IgD-negative memory B cell (primary cell): Measurements from ENCODE around the gene TBCA. TPM values are rescaled to one million over a fixed set of nuclear protein-coding genes. Genes with fewer than 3 reads are reported as not detected.
A peak's percentile ranks its signal among the peaks of the same experiment; 100 is the strongest.

Experiments
- H3K27ac Mint-ChIP-seq, 3 donors: one replicate each; pipeline ENCODE4 v1.8.0; 2020 to 2022; ENCODE audit warnings: mild to moderate bottlenecking in 3 of 3, mixed read lengths in 3 of 3, moderate library complexity in 1 of 3
- H3K27me3 Mint-ChIP-seq: one replicate; pipeline ENCODE4 v1.8.0; 2021; ENCODE audit warnings: mixed read lengths
- H3K36me3 Mint-ChIP-seq: one replicate; pipeline ENCODE4 v1.8.0; 2020; ENCODE audit warnings: mild to moderate bottlenecking, mixed read lengths
- H3K4me1 Mint-ChIP-seq, 3 donors: one replicate each; pipeline ENCODE4 v1.8.0; 2020 to 2022; ENCODE audit warnings: mixed read lengths in 3 of 3, mild to moderate bottlenecking in 1 of 3
- H3K4me3 Mint-ChIP-seq, 4 donors: one replicate each; pipeline ENCODE4 v1.8.0; 2020 to 2022; ENCODE audit warnings: mild to moderate bottlenecking in 4 of 4, mixed read lengths in 4 of 4, moderate library complexity in 3 of 4
- H3K9me3 Mint-ChIP-seq, 3 donors: one replicate each; pipeline ENCODE4 v1.8.0; 2020 to 2021; ENCODE audit warnings: mixed read lengths in 3 of 3, mild to moderate bottlenecking in 1 of 3
- polyA plus RNA-seq: library from polyadenylated mRNA; unstranded; fragments of 300-500 nt; fragmentation: Illumina TruSeq; gene quantifications from one replicate; pipeline ENCODE4 v1.2.3, GENCODE V29; 2021

Gene TBCA
- polyA plus RNA-seq, result 185 TPM

GRCh38 chr5:77775790-77776553, at the start of gene TBCA:
TBCA (minus strand) TSS chr5:77776339; CDS start chr5:77776257, 82 bp downstream.
- H3K4me1 Mint-ChIP-seq, result peaks cover 21 to 42% (median 29%) of the 10 kb centered on the region in 3 donors
- peaks cover 6% of the 10 kb centered on the region for H3K36me3 Mint-ChIP-seq
- H3K9me3 Mint-ChIP-seq, result no peaks in the 10 kb centered on the region
- H3K27ac Mint-ChIP-seq, result peak within 1 kb of the TSS; percentile 78 to 100 (median 97)
- H3K27me3 Mint-ChIP-seq, result no peaks in the 10 kb centered on the region
- peak within 1 kb of the TSS; percentile 89 to 98 (median 92) for H3K4me3 Mint-ChIP-seq

- H3K36me3 Mint-ChIP-seq, result no peaks in the 10 kb centered on the region
- no peaks in the 10 kb centered on the region for H3K27me3 Mint-ChIP-seq
- no peak overlapping the region for H3K4me3 Mint-ChIP-seq
- H3K9me3 Mint-ChIP-seq, result peaks cover 0 to 2% (median 0%) of the 10 kb centered on the region in 3 donors
- no peak overlapping the region for H3K27ac Mint-ChIP-seq
- no peaks in the 10 kb centered on the region for H3K4me1 Mint-ChIP-seq
Observed at GRCh38 chr5:77824981-77825380, 48.8 kb upstream of the TBCA start.

- Mint-ChIP-seq H3K4me1 (no peaks in the 10 kb centered on the region), H3K4me3 (no peak overlapping the region), H3K36me3 (no peaks in the 10 kb centered on the region), H3K9me3 (no peaks in the 10 kb centered on the region), H3K27ac (no peak overlapping the region), H3K27me3 (peaks cover 2% of the 10 kb centered on the region)
Observed at GRCh38 chr5:77816686-77817085, 40.5 kb upstream of the TBCA start.

GRCh38 chr5:77812926-77813589, 36.9 kb upstream of the TBCA start:
- Mint-ChIP-seq H3K4me3 (no peak overlapping the region), H3K27me3 (peaks cover 2% of the 10 kb centered on the region), H3K36me3 (no peaks in the 10 kb centered on the region), H3K4me1 (no peaks in the 10 kb centered on the region), H3K9me3 (peaks cover 5 to 16% (median 14%) of the 10 kb centered on the region in 3 donors), H3K27ac (no peak overlapping the region)

- Mint-ChIP-seq H3K9me3 (peaks cover 12 to 30% (median 24%) of the 10 kb centered on the region in 3 donors), H3K4me1 (peaks cover 4 to 8% (median 6%) of the 10 kb centered on the region in 3 donors), H3K27ac (no peak overlapping the region), H3K4me3 (peak overlapping the region in 2 of 4 donors; percentile 62 to 72), H3K27me3 (no peaks in the 10 kb centered on the region), H3K36me3 (no peaks in the 10 kb centered on the region)
Observed at GRCh38 chr5:77806213-77806843, 30.2 kb upstream of the TBCA start.

GRCh38 chr5:77798456-77798855, 22.3 kb upstream of the TBCA start:
- peaks cover 1% of the 10 kb centered on the region for H3K36me3 Mint-ChIP-seq
- peaks cover 31% of the 10 kb centered on the region for H3K27me3 Mint-ChIP-seq
- H3K4me1 Mint-ChIP-seq, result peaks cover 0 to 3% (median 1%) of the 10 kb centered on the region in 3 donors
- H3K4me3 Mint-ChIP-seq, result no peak overlapping the region
- H3K9me3 Mint-ChIP-seq, result peaks cover 14 to 21% (median 17%) of the 10 kb centered on the region in 3 donors
- H3K27ac Mint-ChIP-seq, result peak overlapping the region in 1 of 3 donors; percentile 31

- H3K27ac Mint-ChIP-seq, result no peak overlapping the region
- peaks cover 0 to 3% (median 1%) of the 10 kb centered on the region in 3 donors for H3K4me1 Mint-ChIP-seq
- H3K9me3 Mint-ChIP-seq, result peaks cover 6 to 16% (median 7%) of the 10 kb centered on the region in 3 donors
- H3K36me3 Mint-ChIP-seq, result peaks cover 1% of the 10 kb centered on the region
- no peak overlapping the region for H3K4me3 Mint-ChIP-seq
- peaks cover 31% of the 10 kb centered on the region for H3K27me3 Mint-ChIP-seq
Observed at GRCh38 chr5:77797136-77797535, 21.0 kb upstream of the TBCA start.

DNA sequence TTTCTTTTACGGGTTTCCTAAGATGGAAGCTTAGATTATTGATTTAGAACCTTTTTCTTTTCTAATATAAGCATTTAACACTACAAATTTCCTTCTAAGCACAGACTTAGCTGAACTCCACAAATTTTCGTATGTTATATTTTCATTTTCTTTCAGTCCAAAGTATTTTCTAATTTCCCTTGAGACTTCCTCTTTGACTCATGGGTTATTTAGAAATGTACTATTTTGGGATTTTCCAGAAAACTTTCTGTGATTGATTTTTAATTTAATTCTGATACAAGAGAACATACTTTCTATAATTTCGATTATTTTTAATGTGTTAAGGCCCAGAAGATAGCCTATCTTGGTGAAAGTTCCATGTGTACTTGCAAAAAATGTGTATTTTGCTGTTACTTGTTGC, 19.7 kb upstream of the TBCA start:
- H3K9me3 Mint-ChIP-seq, result peaks cover 3 to 13% (median 7%) of the 10 kb centered on the region in 3 donors
- H3K36me3 Mint-ChIP-seq, result peaks cover 1% of the 10 kb centered on the region
- no peak overlapping the region for H3K27ac Mint-ChIP-seq
- no peak overlapping the region for H3K4me3 Mint-ChIP-seq
- H3K4me1 Mint-ChIP-seq, result peaks cover 0 to 3% (median 1%) of the 10 kb centered on the region in 3 donors
- peaks cover 33% of the 10 kb centered on the region for H3K27me3 Mint-ChIP-seq

DNA sequence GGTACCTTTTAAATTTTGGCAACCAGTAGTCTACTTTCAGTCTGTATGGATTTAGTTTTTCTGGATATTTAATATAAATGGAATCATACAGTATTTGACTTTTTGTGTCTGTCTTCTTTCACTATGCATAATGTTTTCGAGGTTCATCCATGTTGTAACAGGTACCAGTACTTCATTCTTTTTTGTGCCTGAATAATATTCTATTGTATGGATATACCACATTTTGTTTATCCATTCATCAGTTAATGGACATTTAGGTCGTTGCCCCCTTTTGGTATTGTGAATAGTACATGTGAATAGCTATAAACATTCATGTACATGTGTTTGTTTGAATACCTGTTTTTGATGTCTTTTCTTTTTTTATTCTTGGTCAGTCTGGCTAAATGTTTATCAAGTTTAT, 19.1 kb upstream of the TBCA start:
- Mint-ChIP-seq H3K4me1 (peaks cover 0 to 3% (median 1%) of the 10 kb centered on the region in 3 donors), H3K9me3 (peaks cover 3 to 10% (median 7%) of the 10 kb centered on the region in 3 donors), H3K27ac (no peak overlapping the region), H3K27me3 (peaks cover 33% of the 10 kb centered on the region), H3K36me3 (peaks cover 1% of the 10 kb centered on the region), H3K4me3 (no peak overlapping the region)

DNA sequence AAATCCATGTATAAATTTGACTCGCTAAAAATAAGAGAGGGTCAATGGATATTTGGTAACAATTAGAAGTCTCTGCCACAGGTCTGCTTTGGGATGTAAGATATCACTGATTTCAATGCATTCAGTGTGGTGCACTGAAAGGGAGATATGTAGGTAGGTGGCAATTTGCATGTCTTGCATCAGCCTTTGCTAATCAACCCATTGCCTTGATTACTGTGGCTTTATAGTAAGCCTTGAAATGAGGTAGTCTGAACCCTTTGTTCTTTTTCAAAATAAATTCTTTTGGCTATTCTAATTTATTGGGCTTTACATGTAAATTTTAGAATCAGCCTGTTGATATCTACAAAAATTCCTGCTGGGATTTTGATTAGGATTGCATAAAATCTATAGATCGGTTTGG, 15.8 kb upstream of the TBCA start:
- Mint-ChIP-seq H3K27ac (no peak overlapping the region), H3K36me3 (no peaks in the 10 kb centered on the region), H3K9me3 (peaks cover 0 to 7% (median 2%) of the 10 kb centered on the region in 3 donors), H3K27me3 (peaks cover 8% of the 10 kb centered on the region), H3K4me1 (peaks cover 0 to 1% (median 0%) of the 10 kb centered on the region in 3 donors), H3K4me3 (no peak overlapping the region)

DNA sequence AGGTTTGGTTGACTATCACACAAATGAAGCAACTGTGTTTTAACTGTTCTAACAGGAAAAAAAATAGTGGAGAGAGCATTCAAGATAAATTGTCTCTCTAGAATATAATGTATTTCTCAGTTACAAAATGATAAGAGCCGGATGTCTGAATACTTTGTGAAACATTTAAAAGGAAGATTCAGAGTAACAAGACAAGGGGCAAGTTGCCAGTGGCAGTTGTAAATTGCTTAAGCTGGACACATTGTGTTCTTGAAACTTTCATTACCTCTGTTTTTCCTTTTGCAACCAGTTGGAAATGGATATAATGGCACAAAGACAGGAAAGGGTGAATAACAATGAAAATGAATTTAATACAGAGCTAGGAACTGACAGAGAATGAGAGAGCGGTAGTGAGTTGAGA, 15.2 kb upstream of the TBCA start:
- H3K27ac Mint-ChIP-seq, result no peak overlapping the region
- no peak overlapping the region for H3K4me3 Mint-ChIP-seq
- H3K9me3 Mint-ChIP-seq, result peaks cover 0 to 7% (median 2%) of the 10 kb centered on the region in 3 donors
- H3K27me3 Mint-ChIP-seq, result peaks cover 6% of the 10 kb centered on the region
- H3K36me3 Mint-ChIP-seq, result no peaks in the 10 kb centered on the region
- H3K4me1 Mint-ChIP-seq, result peaks cover 0 to 1% (median 0%) of the 10 kb centered on the region in 3 donors

DNA sequence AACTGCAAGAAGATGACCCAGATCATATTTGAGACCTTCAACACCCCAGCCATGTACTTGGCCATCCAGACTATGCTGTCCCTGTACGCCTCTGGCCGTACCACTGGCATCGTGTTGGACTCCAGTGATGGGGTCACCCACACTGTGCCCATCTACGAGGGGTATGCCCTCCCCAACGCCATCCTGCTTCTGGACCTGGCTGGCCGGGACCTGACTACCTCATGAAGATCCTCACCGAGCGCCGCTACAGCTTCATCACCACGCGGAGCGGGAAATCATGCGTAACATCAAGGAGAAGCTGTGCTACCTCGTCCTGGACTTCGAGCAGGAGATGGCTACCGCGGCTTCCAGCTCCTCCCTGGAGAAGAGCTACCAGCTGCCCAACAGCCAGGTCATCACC, 9.1 kb upstream of the TBCA start:
- H3K27ac Mint-ChIP-seq, result no peak overlapping the region
- no peak overlapping the region for H3K4me3 Mint-ChIP-seq
- H3K27me3 Mint-ChIP-seq, result no peaks in the 10 kb centered on the region
- H3K4me1 Mint-ChIP-seq, result peaks cover 0 to 3% (median 0%) of the 10 kb centered on the region in 3 donors
- peaks cover 4% of the 10 kb centered on the region for H3K36me3 Mint-ChIP-seq
- no peaks in the 10 kb centered on the region for H3K9me3 Mint-ChIP-seq

GRCh38 chr5:77784735-77785134, 8.6 kb upstream of the TBCA start:
- Mint-ChIP-seq H3K27me3 (no peaks in the 10 kb centered on the region), H3K36me3 (peaks cover 4% of the 10 kb centered on the region), H3K9me3 (no peaks in the 10 kb centered on the region), H3K4me1 (peaks cover 0 to 3% (median 0%) of the 10 kb centered on the region in 3 donors), H3K27ac (no peak overlapping the region), H3K4me3 (no peak overlapping the region)

DNA sequence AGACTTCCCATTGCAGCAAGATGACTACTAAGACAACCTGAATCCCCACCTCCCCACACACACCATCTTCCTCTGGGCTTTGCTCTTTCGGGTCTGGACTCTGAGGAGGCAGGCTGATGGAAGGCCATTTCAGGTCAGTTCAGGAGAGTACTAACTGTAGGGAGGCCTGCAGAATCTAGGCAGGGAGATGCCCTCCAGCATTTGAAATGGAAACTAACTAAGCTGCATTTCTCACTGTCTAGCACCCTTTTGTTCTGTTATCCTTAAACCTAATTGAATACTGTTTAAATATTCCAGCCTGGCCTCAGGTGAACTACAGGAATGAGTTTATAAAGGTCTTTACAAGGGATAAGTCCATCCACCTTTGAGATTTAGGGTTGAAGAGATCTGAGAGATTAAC, 4.9 kb upstream of the TBCA start:
- H3K9me3 Mint-ChIP-seq, result no peaks in the 10 kb centered on the region
- no peaks in the 10 kb centered on the region for H3K27me3 Mint-ChIP-seq
- no peak overlapping the region for H3K27ac Mint-ChIP-seq
- peaks cover 0 to 8% (median 2%) of the 10 kb centered on the region in 3 donors for H3K4me1 Mint-ChIP-seq
- H3K36me3 Mint-ChIP-seq, result peaks cover 4% of the 10 kb centered on the region
- H3K4me3 Mint-ChIP-seq, result no peak overlapping the region

GRCh38 chr5:77778881-77779438, 2.8 kb upstream of the TBCA start:
- Mint-ChIP-seq H3K4me1 (peaks cover 13 to 19% (median 14%) of the 10 kb centered on the region in 3 donors), H3K9me3 (no peaks in the 10 kb centered on the region), H3K27me3 (no peaks in the 10 kb centered on the region), H3K4me3 (peak overlapping the region in 1 of 4 donors; percentile 72), H3K36me3 (peaks cover 7% of the 10 kb centered on the region), H3K27ac (no peak overlapping the region)
